CD8-positive, alpha-beta memory T cell (primary cell): ENCODE results near the gene PLS1. TPM values are rescaled to one million over a fixed set of nuclear protein-coding genes. Genes with fewer than 3 reads are reported as not detected.

Source experiments
- CTCF ChIA-PET: fragments of 350-600 bp; sonication (Branson Sonifier 250); formaldehyde crosslinking; loops from one replicate; lab custom pipeline; 2021; ENCODE audit warnings: antibody characterized with exemption; lab: Charles Lee
- POLR2A ChIA-PET: fragments of 350-600 bp; sonication (Branson Sonifier 250); formaldehyde crosslinking; loops from one replicate; lab custom pipeline; 2021; ENCODE audit warnings: antibody characterized with exemption; lab: Charles Lee
- DNase-seq, 5 donors: peaks; one replicate each; pipeline versions ENCODE4 v3.0.0 to v3.0.0-alpha.2; 2020 to 2022; ENCODE audit warnings: mixed read lengths in 1 of 5
- H3K27ac ChIP-seq: one replicate; pipeline ENCODE4 v1.7.0; 2013; ENCODE audit warnings: low read depth, mild to moderate bottlenecking, low read length, moderate library complexity
- H3K27me3 ChIP-seq: 2 replicates; pipeline ENCODE4 v1.7.0; 2013; ENCODE audit warnings: low read length, mild to moderate bottlenecking; ENCODE audit not compliant: insufficient read depth, poor library complexity, severe bottlenecking
- H3K36me3 ChIP-seq: 2 replicates; pipeline ENCODE4 v1.7.0; 2013; ENCODE audit warnings: mild to moderate bottlenecking, low read length, moderate library complexity; ENCODE audit not compliant: insufficient read depth
- H3K4me1 ChIP-seq: 2 replicates; pipeline ENCODE4 v1.7.0; 2013; ENCODE audit warnings: mild to moderate bottlenecking, low read length, moderate library complexity; ENCODE audit not compliant: insufficient read depth
- H3K4me3 ChIP-seq: 2 replicates; pipeline ENCODE4 v1.7.0; 2013; ENCODE audit warnings: mild to moderate bottlenecking, low read length
- H3K9me3 ChIP-seq: 2 replicates; pipeline ENCODE4 v1.7.0; 2013; ENCODE audit warnings: mild to moderate bottlenecking, low read length
- H3K27ac Mint-ChIP-seq, 8 donors: one replicate each; pipeline ENCODE4 v1.8.0; 2020 to 2021; ENCODE audit warnings: mixed read lengths in 8 of 8, mild to moderate bottlenecking in 6 of 8, inconsistent platforms in 3 of 8, moderate library complexity in 3 of 8
- H3K27me3 Mint-ChIP-seq, 2 donors: one replicate each; pipeline ENCODE4 v1.8.0; 2020 to 2021; ENCODE audit warnings: mixed read lengths in 2 of 2, mild to moderate bottlenecking in 1 of 2, moderate library complexity in 1 of 2
- H3K36me3 Mint-ChIP-seq, 3 donors: one replicate each; pipeline ENCODE4 v1.8.0; 2020 to 2021; ENCODE audit warnings: mixed read lengths in 3 of 3, inconsistent platforms in 1 of 3, mild to moderate bottlenecking in 1 of 3
- H3K4me1 Mint-ChIP-seq, 3 donors: one replicate each; pipeline ENCODE4 v1.8.0; 2020 to 2021; ENCODE audit warnings: mixed read lengths in 3 of 3, inconsistent platforms in 1 of 3, mild to moderate bottlenecking in 1 of 3
- H3K4me3 Mint-ChIP-seq, 7 donors: one replicate each; pipeline ENCODE4 v1.8.0; 2020 to 2021; ENCODE audit warnings: mixed read lengths in 7 of 7, mild to moderate bottlenecking in 6 of 7, moderate library complexity in 4 of 7, inconsistent platforms in 2 of 7
- H3K9me3 Mint-ChIP-seq, 5 donors: one replicate each; pipeline ENCODE4 v1.8.0; 2020 to 2022; ENCODE audit warnings: mixed read lengths in 5 of 5, mild to moderate bottlenecking in 3 of 5, moderate library complexity in 2 of 5, inconsistent platforms in 1 of 5
- polyA plus RNA-seq: library from polyadenylated mRNA; unstranded; fragments of 300-500 nt; fragmentation: Illumina TruSeq; gene quantifications from one replicate; pipeline ENCODE4 v1.2.3, GENCODE V29; 2021
- total RNA-seq, 2 experiments: library from RNA; stranded (reverse); gene quantifications; one replicate each; pipeline ENCODE4 v1.2.3, GENCODE V29; 2021

PLS1 gene
- total and polyA plus RNA-seq, 3 experiments from 2014 or later: 3.7 to 4.1 (median 4.0) TPM

DNA sequence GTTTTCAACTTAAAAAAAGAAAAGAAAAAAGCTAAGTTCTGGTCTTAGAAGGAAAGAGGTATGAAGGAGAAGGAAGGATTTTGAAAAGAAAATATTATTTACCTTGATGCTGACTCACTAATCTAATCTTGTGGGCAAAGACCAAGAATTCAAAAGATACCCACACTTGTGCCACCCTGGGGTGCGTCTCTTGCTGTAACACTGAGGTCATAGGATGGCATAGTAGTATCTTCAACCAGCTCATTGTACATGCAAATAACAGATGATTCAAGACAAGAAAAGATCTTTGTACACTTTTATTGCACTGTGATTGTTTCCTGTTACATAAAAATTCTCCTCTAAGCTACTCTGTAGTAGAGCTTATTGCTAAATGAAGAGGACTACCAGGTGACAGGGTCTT lies 17.3 kb downstream of the PLS1 start:
- no peaks in the 10 kb centered on the region for H3K9me3 Mint-ChIP-seq
- no peak overlapping the region for H3K4me3 ChIP-seq
- no peaks in the 10 kb centered on the region for H3K36me3 Mint-ChIP-seq
- H3K27me3 ChIP-seq: no peaks in the 10 kb centered on the region
- DNase-seq: no peak
- no peaks in the 10 kb centered on the region for H3K36me3 ChIP-seq
- no peak overlapping the region for H3K4me3 Mint-ChIP-seq
- CTCF ChIA-PET: no interaction called here
- POLR2A ChIA-PET: no interaction called here
- no peak overlapping the region for H3K27ac ChIP-seq
- no peaks in the 10 kb centered on the region for H3K27me3 Mint-ChIP-seq
- H3K4me1 ChIP-seq: no peaks in the 10 kb centered on the region
- no peaks in the 10 kb centered on the region for H3K4me1 Mint-ChIP-seq
- H3K27ac Mint-ChIP-seq: peak overlapping the region in 1 of 8 donors; percentile 45
- H3K9me3 ChIP-seq: no peaks in the 10 kb centered on the region

- Histone ChIP-seq H3K4me3 (no peak overlapping the region), H3K9me3 (no peaks in the 10 kb centered on the region), H3K36me3 (no peaks in the 10 kb centered on the region), H3K27me3 (no peaks in the 10 kb centered on the region), H3K27ac (no peak overlapping the region), H3K4me1 (no peaks in the 10 kb centered on the region)
- no peaks in the 10 kb centered on the region for H3K27me3 Mint-ChIP-seq
- H3K4me1 Mint-ChIP-seq: no peaks in the 10 kb centered on the region
- ChIA-PET CTCF (no interaction called here), POLR2A (no interaction called here)
- H3K27ac Mint-ChIP-seq: no peak overlapping the region
- no peaks in the 10 kb centered on the region for H3K36me3 Mint-ChIP-seq
- no peaks in the 10 kb centered on the region for H3K9me3 Mint-ChIP-seq
- no peak overlapping the region for H3K4me3 Mint-ChIP-seq
- no peak for DNase-seq
Observed at GRCh38 chr3:142614059-142614626, 17.9 kb downstream of the PLS1 start.

GRCh38 chr3:142615171-142615570 lies 19.0 kb downstream of the PLS1 start:
- ChIA-PET POLR2A (no interaction called here), CTCF (no interaction called here)
- Histone ChIP-seq H3K27me3 (no peaks in the 10 kb centered on the region), H3K4me1 (no peaks in the 10 kb centered on the region), H3K36me3 (no peaks in the 10 kb centered on the region), H3K4me3 (no peak overlapping the region), H3K27ac (no peak overlapping the region), H3K9me3 (no peaks in the 10 kb centered on the region)
- Mint-ChIP-seq H3K4me3 (no peak overlapping the region), H3K27me3 (no peaks in the 10 kb centered on the region), H3K4me1 (no peaks in the 10 kb centered on the region), H3K36me3 (no peaks in the 10 kb centered on the region), H3K9me3 (no peaks in the 10 kb centered on the region), H3K27ac (no peak overlapping the region)
- DNase-seq: no peak

GRCh38 chr3:142618917-142619461 lies 22.8 kb downstream of the PLS1 start:
- Mint-ChIP-seq H3K4me3 (no peak overlapping the region), H3K27ac (no peak overlapping the region), H3K9me3 (no peaks in the 10 kb centered on the region), H3K4me1 (no peaks in the 10 kb centered on the region), H3K36me3 (no peaks in the 10 kb centered on the region), H3K27me3 (no peaks in the 10 kb centered on the region)
- Histone ChIP-seq H3K27me3 (no peaks in the 10 kb centered on the region), H3K27ac (no peak overlapping the region), H3K9me3 (no peaks in the 10 kb centered on the region), H3K4me1 (no peaks in the 10 kb centered on the region), H3K36me3 (no peaks in the 10 kb centered on the region), H3K4me3 (no peak overlapping the region)
- no peak for DNase-seq
- CTCF ChIA-PET: no interaction called here
- POLR2A ChIA-PET: no interaction called here

DNA sequence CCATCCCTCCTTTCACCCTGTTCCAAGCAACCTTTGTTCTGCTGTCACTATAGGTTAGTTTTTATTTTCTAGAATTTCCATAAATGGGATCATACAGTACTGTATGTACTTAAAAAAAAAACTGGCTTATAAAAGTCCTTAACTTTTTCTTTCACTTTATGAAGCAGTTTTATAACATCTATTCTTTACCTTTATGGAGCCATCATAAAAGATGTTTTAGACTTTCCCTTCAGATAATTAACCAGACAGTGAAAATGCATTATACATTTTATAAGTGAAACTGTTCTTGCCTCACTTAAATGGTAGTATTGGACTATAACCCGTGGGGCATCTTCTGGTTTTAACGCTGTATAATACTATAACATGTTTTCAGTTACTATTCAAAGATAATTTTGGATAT lies 26.2 kb downstream of the PLS1 start:
- H3K4me1 ChIP-seq: no peaks in the 10 kb centered on the region
- no peaks in the 10 kb centered on the region for H3K9me3 ChIP-seq
- no peak overlapping the region for H3K4me3 Mint-ChIP-seq
- H3K36me3 Mint-ChIP-seq: no peaks in the 10 kb centered on the region
- no peaks in the 10 kb centered on the region for H3K9me3 Mint-ChIP-seq
- ChIA-PET POLR2A (no interaction called here), CTCF (no interaction called here)
- H3K4me1 Mint-ChIP-seq: no peaks in the 10 kb centered on the region
- no peak overlapping the region for H3K27ac ChIP-seq
- DNase-seq: no peak
- no peak overlapping the region for H3K4me3 ChIP-seq
- H3K27me3 Mint-ChIP-seq: no peaks in the 10 kb centered on the region
- H3K27ac Mint-ChIP-seq: no peak overlapping the region
- no peaks in the 10 kb centered on the region for H3K27me3 ChIP-seq
- H3K36me3 ChIP-seq: no peaks in the 10 kb centered on the region

GRCh38 chr3:142623194-142623593 lies 27.0 kb downstream of the PLS1 start:
- Histone ChIP-seq H3K4me3 (no peak overlapping the region), H3K36me3 (no peaks in the 10 kb centered on the region), H3K27me3 (no peaks in the 10 kb centered on the region), H3K4me1 (no peaks in the 10 kb centered on the region), H3K27ac (no peak overlapping the region), H3K9me3 (no peaks in the 10 kb centered on the region)
- H3K36me3 Mint-ChIP-seq: no peaks in the 10 kb centered on the region
- no peaks in the 10 kb centered on the region for H3K9me3 Mint-ChIP-seq
- ChIA-PET POLR2A (interaction anchor here (0.5 kb wide), 1 partner anchor 1272 kb away, joined by 5 read pairs; no protein-coding TSS in a partner anchor), CTCF (no interaction called here)
- H3K4me1 Mint-ChIP-seq: no peaks in the 10 kb centered on the region
- no peak overlapping the region for H3K4me3 Mint-ChIP-seq
- no peak overlapping the region for H3K27ac Mint-ChIP-seq
- H3K27me3 Mint-ChIP-seq: no peaks in the 10 kb centered on the region
- DNase-seq: no peak

DNA sequence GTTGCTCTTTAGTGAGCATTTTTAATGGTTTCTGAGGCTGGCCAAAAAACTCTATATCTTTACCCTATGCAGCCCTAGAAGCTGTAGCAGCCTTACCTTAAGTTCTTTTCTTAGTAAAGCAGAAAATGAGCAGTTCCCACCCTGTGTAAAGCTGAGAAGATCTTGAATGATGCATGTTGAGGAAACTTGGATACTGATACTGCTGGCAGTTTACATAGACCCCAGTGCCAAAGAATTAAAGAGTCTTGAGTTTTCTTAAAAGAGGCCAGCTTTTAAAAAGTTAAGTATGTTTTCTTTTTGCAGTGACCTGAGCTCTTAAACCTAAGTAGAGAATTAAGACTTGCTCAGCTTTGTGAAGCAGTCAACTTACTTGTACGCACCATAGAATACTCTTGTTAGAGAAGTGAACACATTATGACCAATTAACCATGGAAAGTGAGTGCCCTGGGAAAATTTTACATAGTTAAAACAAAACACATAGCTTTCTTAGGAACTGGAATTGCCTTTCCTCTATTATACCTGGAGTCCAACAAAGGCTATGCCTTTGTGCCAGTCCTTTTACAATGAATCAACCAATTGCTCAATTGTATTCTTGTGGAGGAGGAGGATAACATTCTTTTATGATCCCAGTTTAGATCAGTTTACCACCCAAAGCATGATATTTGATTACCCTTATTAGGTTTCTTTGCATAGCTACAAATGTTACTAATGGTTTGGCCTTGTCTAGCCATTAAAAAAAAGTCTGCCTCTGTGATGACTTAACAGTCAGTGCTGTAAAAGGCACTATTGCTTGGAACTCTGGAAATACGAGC lies 28.4 kb downstream of the PLS1 start:
- CTCF ChIA-PET: no interaction called here
- Histone ChIP-seq H3K36me3 (no peaks in the 10 kb centered on the region), H3K27ac (no peak overlapping the region), H3K27me3 (no peaks in the 10 kb centered on the region), H3K4me1 (no peaks in the 10 kb centered on the region), H3K9me3 (no peaks in the 10 kb centered on the region), H3K4me3 (no peak overlapping the region)
- H3K9me3 Mint-ChIP-seq: no peaks in the 10 kb centered on the region
- H3K27ac Mint-ChIP-seq: no peak overlapping the region
- no peaks in the 10 kb centered on the region for H3K36me3 Mint-ChIP-seq
- H3K4me1 Mint-ChIP-seq: no peaks in the 10 kb centered on the region
- no peak for DNase-seq
- H3K4me3 Mint-ChIP-seq: no peak overlapping the region
- POLR2A ChIA-PET: interaction anchor here (0.6 kb wide), 1 partner anchor 71 kb away, joined by 7 read pairs; no protein-coding TSS in a partner anchor
- no peaks in the 10 kb centered on the region for H3K27me3 Mint-ChIP-seq

- Mint-ChIP-seq H3K9me3 (no peaks in the 10 kb centered on the region), H3K4me3 (no peak overlapping the region), H3K27ac (no peak overlapping the region), H3K4me1 (no peaks in the 10 kb centered on the region), H3K27me3 (no peaks in the 10 kb centered on the region), H3K36me3 (no peaks in the 10 kb centered on the region)
- no peak overlapping the region for H3K27ac ChIP-seq
- no peak for DNase-seq
- CTCF ChIA-PET: no interaction called here
- no peak overlapping the region for H3K4me3 ChIP-seq
- H3K4me1 ChIP-seq: no peaks in the 10 kb centered on the region
- no peaks in the 10 kb centered on the region for H3K9me3 ChIP-seq
- POLR2A ChIA-PET: interaction anchor here (0.6 kb wide), 1 partner anchor 72 kb away, joined by 7 read pairs; no protein-coding TSS in a partner anchor
- no peaks in the 10 kb centered on the region for H3K36me3 ChIP-seq
- no peaks in the 10 kb centered on the region for H3K27me3 ChIP-seq
Observed at GRCh38 chr3:142625153-142625440, 28.9 kb downstream of the PLS1 start.
